Loucy (cell line): Measurements from ENCODE around the gene KCNJ13.

ENCODE experiments used
- H2AFZ ChIP-seq: fragments of 200-600 bp; sonication (generic); 2 replicates; pipeline ENCODE4 v1.6.0; 2016; ENCODE audit warnings: antibody characterized with exemption, mild to moderate bottlenecking, low read length, moderate library complexity
- H3F3A ChIP-seq: fragments of 200-600 bp; 2 replicates; pipeline ENCODE4 v1.6.0; 2016; ENCODE audit warnings: antibody characterized with exemption, low read depth, mild to moderate bottlenecking
- H3K27me3 ChIP-seq: fragments of 200-600 bp; sonication (generic); 2 replicates; pipeline ENCODE4 v1.6.1; 2014; ENCODE audit warnings: low read length, mild to moderate bottlenecking; ENCODE audit not compliant: insufficient read depth, poor library complexity, severe bottlenecking
- H3K36me3 ChIP-seq: fragments of 200-600 bp; sonication (generic); 2 replicates; pipeline ENCODE4 v1.6.1; 2016; ENCODE audit warnings: low read length; ENCODE audit not compliant: insufficient read depth
- H3K4me1 ChIP-seq: fragments of 200-600 bp; sonication (generic); 2 replicates; pipeline ENCODE4 v1.5.1; 2014; ENCODE audit warnings: low read length, mild to moderate bottlenecking; ENCODE audit not compliant: insufficient read depth, poor library complexity, severe bottlenecking
- H3K4me2 ChIP-seq: fragments of 200-600 bp; sonication (generic); 2 replicates; pipeline ENCODE4 v1.6.0; 2014; ENCODE audit warnings: antibody characterized with exemption, low read length, low read depth, mild to moderate bottlenecking; ENCODE audit not compliant: poor library complexity, severe bottlenecking
- H3K4me3 ChIP-seq: fragments of 200-600 bp; sonication (generic); 2 replicates; pipeline ENCODE4 v1.5.1; 2014; ENCODE audit warnings: low read length, mild to moderate bottlenecking, mixed read lengths; ENCODE audit not compliant: poor library complexity, severe bottlenecking
- H3K79me2 ChIP-seq: fragments of 200-600 bp; sonication (generic); 2 replicates; pipeline ENCODE4 v1.6.1; 2014; ENCODE audit warnings: low read length; ENCODE audit not compliant: insufficient read depth
- H3K9ac ChIP-seq: fragments of 200-600 bp; sonication (generic); 2 replicates; pipeline ENCODE4 v1.6.0; 2014; ENCODE audit warnings: mild to moderate bottlenecking, low read depth, low read length, moderate library complexity; ENCODE audit not compliant: poor library complexity, severe bottlenecking
- H3K9me2 ChIP-seq: fragments of 200-600 bp; sonication (generic); replicated peaks from 2 replicates; pipeline ENCODE4 v1.6.1; 2016; ENCODE audit warnings: low read depth, low read length, mixed read lengths
- H3K9me3 ChIP-seq: fragments of 200-600 bp; sonication (generic); 2 replicates; pipeline ENCODE4 v1.6.1; 2014; ENCODE audit warnings: mild to moderate bottlenecking, antibody characterized with exemption, low read length, low read depth; ENCODE audit not compliant: insufficient read depth
- H4K20me1 ChIP-seq: fragments of 200-600 bp; sonication (generic); 2 replicates; pipeline ENCODE4 v1.6.0; 2014; ENCODE audit warnings: antibody characterized with exemption, low read length, mild to moderate bottlenecking; ENCODE audit not compliant: insufficient read depth, poor library complexity, severe bottlenecking
- CTCF ChIP-seq: fragments of 200-600 bp; sonication (generic); conservative IDR thresholded peaks from 2 replicates; pipeline ENCODE4 v1.5.1; 2014; ENCODE audit warnings: mild to moderate bottlenecking, antibody characterized with exemption, low read length
- EZH2phosphoT487 ChIP-seq: fragments of 200-600 bp; IDR thresholded peaks from 2 replicates; pipeline ENCODE4 v1.6.1; 2018; ENCODE audit warnings: antibody characterized with exemption, mild to moderate bottlenecking, moderate library complexity, borderline replicate concordance

The KCNJ13 gene

GRCh38 chr2:232771870-232772269, 4.5 kb downstream of the KCNJ13 start:
- H3K4me3 ChIP-seq, result peak overlapping the region; percentile 46
- no peak for TF ChIP-seq EZH2phosphoT487
- no peak for TF ChIP-seq CTCF
- H2AFZ ChIP-seq, result no peak overlapping the region

GRCh38 chr2:232770207-232770606, 6.2 kb downstream of the KCNJ13 start:
- no peaks in the 10 kb centered on the region for H3K9me3 ChIP-seq
- H3K79me2 ChIP-seq, result no peaks in the 10 kb centered on the region; the same call in 1 of the 2 replicates
- H3F3A ChIP-seq, result 0 out of 2 replicates have a peak, but pooled peaks cover 5% of the 10 kb centered on the region
- H3K36me3 ChIP-seq, result peaks cover 32% of the 10 kb centered on the region; the same call in 1 of the 2 replicates
- H3K9me2 ChIP-seq, result no peaks in the 10 kb centered on the region
- H3K4me2 ChIP-seq, result no peak overlapping the region
- no peak overlapping the region for H2AFZ ChIP-seq
- H3K4me3 ChIP-seq, result no peak overlapping the region
- TF ChIP-seq CTCF (no peak), EZH2phosphoT487 (no peak)
- peaks cover 21% of the 10 kb centered on the region for H3K4me1 ChIP-seq
- H3K9ac ChIP-seq, result no peak overlapping the region
- H4K20me1 ChIP-seq, result no peaks in the 10 kb centered on the region
- no peaks in the 10 kb centered on the region for H3K27me3 ChIP-seq

More at GRCh38 chr2:232771870-232772269, 4.5 kb downstream of the KCNJ13 start:
- Histone ChIP-seq H4K20me1 (no peaks in the 10 kb centered on the region), H3K4me2 (peak overlapping the region; percentile 56), H3K79me2 (no peaks in the 10 kb centered on the region; the same call in 1 of the 2 replicates), H3K9me2 (no peaks in the 10 kb centered on the region), H3K27me3 (no peaks in the 10 kb centered on the region), H3F3A (peaks cover 5% of the 10 kb centered on the region; the same call in 1 of the 2 replicates), H3K9me3 (no peaks in the 10 kb centered on the region), H3K9ac (peak overlapping the region; percentile 59), H3K36me3 (peaks cover 19% of the 10 kb centered on the region; the same call in 1 of the 2 replicates), H3K4me1 (peaks cover 26% of the 10 kb centered on the region)

GRCh38 chr2:232767866-232768265, 8.5 kb downstream of the KCNJ13 start:
- no peak overlapping the region for H3K4me2 ChIP-seq
- H3K36me3 ChIP-seq, result peaks cover 43% of the 10 kb centered on the region; the same call in 1 of the 2 replicates
- no peaks in the 10 kb centered on the region for H3K9me3 ChIP-seq
- H3K9ac ChIP-seq, result no peak overlapping the region
- TF ChIP-seq EZH2phosphoT487 (no peak), CTCF (no peak)
- H3K79me2 ChIP-seq, result no peaks in the 10 kb centered on the region
- peaks cover 14% of the 10 kb centered on the region for H3K4me1 ChIP-seq
- no peak overlapping the region for H3K4me3 ChIP-seq
- no peak overlapping the region for H2AFZ ChIP-seq
- no peaks in the 10 kb centered on the region for H4K20me1 ChIP-seq
- H3K27me3 ChIP-seq, result no peaks in the 10 kb centered on the region
- H3F3A ChIP-seq, result 0 out of 2 replicates have a peak, but pooled peaks cover 5% of the 10 kb centered on the region
- no peaks in the 10 kb centered on the region for H3K9me2 ChIP-seq
